SH-SY5Y (cell line): ENCODE results near the gene KRT36.

Source experiments
- GATA2 ChIP-seq: IDR thresholded peaks from 2 replicates; pipeline ENCODE4 v1.6.1; 2011; ENCODE audit warnings: mild to moderate bottlenecking, low read depth, low read length
- GATA3 ChIP-seq: IDR thresholded peaks from 2 replicates; pipeline ENCODE4 v1.6.1; 2011; ENCODE audit warnings: low read depth, mild to moderate bottlenecking, low read length, moderate library complexity

Gene KRT36

DNA sequence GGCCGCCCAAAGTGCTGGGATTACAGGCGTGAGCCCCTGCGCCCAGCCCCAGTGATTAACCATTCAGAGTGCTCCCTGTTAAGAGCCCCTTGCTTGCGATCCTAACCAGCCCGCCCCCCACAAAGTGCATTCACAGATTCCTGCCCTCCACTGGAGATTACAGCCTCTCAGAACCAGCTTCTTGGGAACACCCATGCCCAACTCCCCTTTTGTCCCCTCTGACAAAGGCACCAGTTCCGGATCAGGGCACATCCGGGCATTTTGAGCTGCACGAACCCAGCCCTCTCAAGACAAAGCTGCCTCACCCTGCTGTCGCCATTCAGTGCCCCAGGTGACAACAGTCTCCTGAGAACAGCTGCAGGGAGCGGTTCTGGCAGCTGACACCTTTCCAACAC, 39.2 kb upstream of the KRT36 start:
- TF ChIP-seq GATA2 (no peak), GATA3 (no peak)

GRCh38 chr17:41527063-41528023, 37.6 kb upstream of the KRT36 start:
- TF ChIP-seq GATA2 (no peak), GATA3 (no peak)

DNA sequence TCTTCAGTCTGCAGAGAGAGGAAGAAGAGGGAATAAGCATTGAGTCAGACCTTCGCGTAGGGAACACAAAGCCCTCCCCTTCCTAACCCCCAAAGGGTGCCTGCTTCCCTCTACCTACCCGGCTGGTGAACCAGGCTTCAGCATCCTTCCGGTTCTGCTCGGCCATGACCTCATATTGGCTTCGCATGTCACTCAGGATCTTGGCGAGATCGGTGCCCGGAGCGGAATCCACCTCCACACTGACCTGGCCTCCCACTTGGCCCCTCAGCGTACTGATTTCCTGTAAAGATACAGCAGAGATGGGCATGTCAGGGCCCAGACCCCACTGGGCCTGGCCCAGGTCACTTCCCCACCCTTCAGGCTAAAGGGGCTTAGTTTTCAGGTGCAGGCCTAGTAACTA, 34.6 kb upstream of the KRT36 start:
- no peak for TF ChIP-seq GATA3
- no peak for TF ChIP-seq GATA2

GRCh38 chr17:41523787-41524186, 34.1 kb upstream of the KRT36 start:
- TF ChIP-seq GATA3: peak; percentile 95; the same call in 1 of the 2 replicates
- TF ChIP-seq GATA2: peak; percentile 100

DNA sequence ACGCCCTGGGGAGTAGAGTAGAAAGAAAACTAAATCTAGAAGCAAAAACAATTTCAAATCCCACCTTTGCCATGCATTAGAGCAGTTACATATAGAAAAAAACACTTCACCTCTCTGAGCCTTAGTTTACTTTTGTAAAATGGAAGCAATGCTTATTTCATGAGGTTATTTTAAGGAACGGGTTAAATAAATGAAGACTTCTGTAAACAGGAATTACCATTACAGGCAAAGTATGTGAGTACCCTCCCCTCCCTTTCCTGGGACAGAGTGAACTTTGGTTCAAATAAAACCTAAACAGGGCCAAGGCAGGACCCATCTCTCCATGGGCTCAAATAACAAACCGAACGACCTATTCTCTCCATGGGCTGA, 33.5 kb upstream of the KRT36 start:
- no peak for TF ChIP-seq GATA2
- TF ChIP-seq GATA3: no peak

- TF ChIP-seq GATA3 (no peak), GATA2 (no peak)
Measured at GRCh38 chr17:41522301-41523224, 32.9 kb upstream of the KRT36 start.

- TF ChIP-seq GATA2 (no peak), GATA3 (no peak)
Measured at GRCh38 chr17:41521574-41522261, 32.0 kb upstream of the KRT36 start.

DNA sequence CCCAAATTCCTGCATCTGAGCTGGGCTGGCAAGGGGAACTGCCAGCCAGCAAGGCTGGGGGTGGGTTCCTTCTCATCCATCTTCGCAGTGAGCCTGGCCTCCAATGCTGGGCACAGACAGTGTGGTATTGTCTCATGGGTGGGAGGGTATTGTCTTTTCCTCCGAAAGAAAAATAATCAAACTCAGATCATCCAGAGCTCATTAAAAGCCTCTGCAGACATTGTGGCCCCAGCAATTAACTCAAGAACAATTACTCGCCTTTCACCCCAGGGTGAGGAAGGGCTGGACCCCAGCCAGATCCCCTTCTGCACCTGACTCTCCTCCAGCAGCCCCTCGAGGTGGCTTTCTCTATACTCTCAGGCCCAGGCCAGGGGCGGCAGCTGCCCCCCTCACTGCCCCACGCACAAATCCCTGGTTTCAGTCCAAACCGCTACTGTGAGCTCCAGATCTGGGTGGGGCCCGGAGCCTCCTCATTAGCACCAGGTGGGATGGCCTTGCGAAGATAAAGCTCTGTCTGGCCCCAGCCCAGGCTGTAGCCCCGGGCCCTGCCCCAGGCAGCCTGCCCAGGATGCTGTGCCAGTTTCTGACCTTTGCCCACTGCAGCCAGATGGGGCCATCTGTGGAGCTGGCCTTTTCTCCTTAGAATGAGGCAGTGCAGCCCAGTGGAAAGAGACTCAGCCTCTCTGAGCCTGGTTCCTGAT, 31.3 kb upstream of the KRT36 start:
- peak; percentile 67 for TF ChIP-seq GATA2
- no peak for TF ChIP-seq GATA3

- no peak for TF ChIP-seq GATA3
- no peak for TF ChIP-seq GATA2
Measured at GRCh38 chr17:41519501-41520224, 30.0 kb upstream of the KRT36 start.

DNA sequence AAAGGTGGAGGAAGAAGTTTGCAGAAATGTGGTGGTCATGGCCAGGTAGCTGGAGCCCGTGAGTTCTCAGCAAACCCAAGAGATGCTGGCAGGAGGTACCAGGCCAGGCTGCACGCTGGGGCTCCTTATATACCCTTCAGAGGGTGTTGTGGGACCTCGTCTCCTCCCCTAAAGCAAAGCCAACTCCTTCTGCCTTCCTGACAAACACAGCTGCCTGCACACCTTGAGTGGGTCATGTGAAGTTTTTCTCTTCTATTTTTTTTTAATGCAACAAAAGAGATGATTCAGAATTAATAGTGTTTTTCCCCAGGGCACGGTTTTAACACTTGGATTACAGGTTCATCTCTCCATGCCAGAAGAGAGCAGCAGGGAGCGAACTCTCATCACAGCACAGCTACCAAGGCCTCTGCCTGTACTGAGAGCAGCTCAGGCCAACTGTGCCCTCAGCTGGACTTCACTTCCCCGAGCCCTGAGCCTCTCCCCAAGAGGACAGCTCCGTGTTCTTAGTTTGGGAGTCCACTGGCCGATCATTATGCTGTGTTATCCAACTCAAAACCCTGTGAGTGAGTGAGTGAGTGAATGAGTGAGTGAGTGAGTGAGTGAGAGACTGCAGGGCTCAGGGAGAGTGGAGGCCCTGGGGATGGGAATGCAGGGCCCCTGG, 29.2 kb upstream of the KRT36 start, which contains the start of gene KRT15:
TSS of gene KRT15 (minus strand) at position 102 of the 661 bp plus-strand sequence. CDS start at position 39, 63 bp downstream.
- TF ChIP-seq GATA3 (no peak), GATA2 (no peak)

DNA sequence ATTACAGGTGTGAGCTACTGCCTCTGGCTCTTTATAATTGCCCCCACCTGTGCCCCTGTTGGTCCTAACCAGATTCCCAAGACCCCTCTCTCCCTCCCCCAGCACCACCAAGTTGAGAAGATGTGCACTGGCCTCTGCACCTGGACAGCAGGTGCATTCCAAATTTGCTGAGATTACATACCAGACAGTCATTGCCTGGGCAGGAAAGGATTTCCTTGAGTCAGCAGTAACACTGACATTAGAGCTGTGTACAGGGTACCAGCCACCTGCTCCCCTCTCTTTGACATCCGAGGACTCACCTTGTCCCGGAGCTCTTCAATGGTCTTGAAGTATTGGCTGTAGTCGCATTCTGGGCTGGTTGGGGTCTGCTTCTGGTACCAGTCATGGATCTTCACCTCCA, 28.3 kb upstream of the KRT36 start:
- TF ChIP-seq GATA3 (no peak), GATA2 (no peak)

GRCh38 chr17:41516830-41517283, 27.1 kb upstream of the KRT36 start:
- no peak for TF ChIP-seq GATA2

- TF ChIP-seq GATA3 (no peak), GATA2 (no peak)
Measured at GRCh38 chr17:41516147-41516829, 26.6 kb upstream of the KRT36 start.

- TF ChIP-seq GATA2 (no peak), GATA3 (no peak)
Measured at GRCh38 chr17:41513168-41513547, 23.4 kb upstream of the KRT36 start.
